ENCODE measurements around the gene PNPLA2.

- TF ChIP-seq, protein P1, sequence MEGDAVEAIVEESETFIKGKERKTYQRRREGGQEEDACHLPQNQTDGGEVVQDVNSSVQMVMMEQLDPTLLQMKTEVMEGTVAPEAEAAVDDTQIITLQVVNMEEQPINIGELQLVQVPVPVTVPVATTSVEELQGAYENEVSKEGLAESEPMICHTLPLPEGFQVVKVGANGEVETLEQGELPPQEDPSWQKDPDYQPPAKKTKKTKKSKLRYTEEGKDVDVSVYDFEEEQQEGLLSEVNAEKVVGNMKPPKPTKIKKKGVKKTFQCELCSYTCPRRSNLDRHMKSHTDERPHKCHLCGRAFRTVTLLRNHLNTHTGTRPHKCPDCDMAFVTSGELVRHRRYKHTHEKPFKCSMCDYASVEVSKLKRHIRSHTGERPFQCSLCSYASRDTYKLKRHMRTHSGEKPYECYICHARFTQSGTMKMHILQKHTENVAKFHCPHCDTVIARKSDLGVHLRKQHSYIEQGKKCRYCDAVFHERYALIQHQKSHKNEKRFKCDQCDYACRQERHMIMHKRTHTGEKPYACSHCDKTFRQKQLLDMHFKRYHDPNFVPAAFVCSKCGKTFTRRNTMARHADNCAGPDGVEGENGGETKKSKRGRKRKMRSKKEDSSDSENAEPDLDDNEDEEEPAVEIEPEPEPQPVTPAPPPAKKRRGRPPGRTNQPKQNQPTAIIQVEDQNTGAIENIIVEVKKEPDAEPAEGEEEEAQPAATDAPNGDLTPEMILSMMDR (IDR thresholded peaks at IDR 0.05), result no peak
- TF ChIP-seq POLR2AphosphoS5 (IDR thresholded peaks at IDR 0.05), result no peak
- TF ChIP-seq POLR2A (IDR thresholded peaks at IDR 0.05), result no peak
Observed at GRCh38 chr11:770642-771616, 47.8 kb upstream of the PNPLA2 start.
